ENCODE data around the gene LRP1B.

GRCh38 chr2:140234116-140234515 is 1896.7 kb downstream of the LRP1B start:
- TF ChIP-seq PHF8 (conservative IDR thresholded peaks at IDR 0.05; ENCODE audit: low read depth, low read length) (no peak), SAP30 (IDR thresholded peaks at IDR 0.05; ENCODE audit: insufficient read depth, insufficient replicate concordance, low read length) (no peak), CTCF (IDR thresholded peaks at IDR 0.05; ENCODE audit: control extremely low read depth in 1 of 3, insufficient read depth in 1 of 3, low read depth in 1 of 3, low read length in 3 of 3) (no peak), JUND (IDR thresholded peaks at IDR 0.05; ENCODE audit: low read length) (no peak), SP1 (IDR thresholded peaks at IDR 0.05; ENCODE audit: low read depth, low read length) (no peak), POLR2AphosphoS5 (IDR thresholded peaks at IDR 0.05; ENCODE audit: low read depth, low read length) (no peak), ASH2L (IDR thresholded peaks at IDR 0.05; ENCODE audit: low read length) (no peak), KDM5A (IDR thresholded peaks at IDR 0.05; ENCODE audit: low read length) (no peak), GTF2F1 (IDR thresholded peaks at IDR 0.05; ENCODE audit: borderline replicate concordance, low read depth, low read length) (no peak), POLR2A (IDR thresholded peaks at IDR 0.05; ENCODE audit: control extremely low read depth in 1 of 2, low read depth in 2 of 2, low read length in 2 of 2) (no peak)

Data from H1 (cell line).